Liver (tissue), 9 donors: ENCODE results near the gene MEG3. TPM values are rescaled to one million over a fixed set of nuclear protein-coding genes. Genes with fewer than 3 reads are reported as not detected.
A peak's percentile ranks its signal among the peaks of the same experiment; 100 is the strongest.

Source experiments
- DNase-seq: peaks from one replicate; pipeline ENCODE4 v3.0.0-alpha.2; 2017; ENCODE audit warnings: low spot score
- H3K27ac ChIP-seq, 2 donors: one replicate each; pipeline ENCODE4 v1.7.0; 2013; ENCODE audit warnings: inconsistent platforms in 2 of 2, low read length in 2 of 2, control low read depth in 1 of 2, low read depth in 1 of 2, mild to moderate bottlenecking in 1 of 2
- H3K27me3 ChIP-seq, 4 donors: one replicate each; pipeline versions ENCODE4 v1.6.1 to v1.7.0; 2013; ENCODE audit warnings: low read length in 3 of 4, inconsistent platforms in 1 of 4, mild to moderate bottlenecking in 1 of 4, moderate library complexity in 1 of 4; ENCODE audit not compliant: control insufficient read depth in 4 of 4, insufficient read depth in 4 of 4
- H3K36me3 ChIP-seq, 4 donors: one replicate each; pipeline versions ENCODE4 v1.6.1 to v1.7.0; 2013; ENCODE audit warnings: low read length in 3 of 4, mild to moderate bottlenecking in 3 of 4, low read depth in 1 of 4, moderate library complexity in 1 of 4; ENCODE audit not compliant: control insufficient read depth in 4 of 4, insufficient read depth in 3 of 4
- H3K4me1 ChIP-seq, 4 donors: one replicate each; pipeline versions ENCODE4 v1.6.1 to v1.7.0; 2013; ENCODE audit warnings: low read length in 3 of 4, mild to moderate bottlenecking in 3 of 4, moderate library complexity in 1 of 4; ENCODE audit not compliant: control insufficient read depth in 4 of 4, insufficient read depth in 4 of 4
- H3K4me3 ChIP-seq, 3 donors: one replicate each; pipeline versions ENCODE4 v1.6.1 to v1.7.0; 2013; ENCODE audit warnings: low read length in 3 of 3, control low read depth in 1 of 3, low read depth in 1 of 3, mild to moderate bottlenecking in 1 of 3
- H3K9ac ChIP-seq, 2 donors: one replicate each; pipeline ENCODE4 v1.7.0; 2013; ENCODE audit warnings: low read length in 2 of 2, mild to moderate bottlenecking in 2 of 2, moderate library complexity in 2 of 2, control low read depth in 1 of 2, low read depth in 1 of 2
- H3K9me3 ChIP-seq, 4 donors: one replicate each; pipeline versions ENCODE4 v1.6.1 to v1.7.0; 2013; ENCODE audit warnings: low read length in 3 of 4; ENCODE audit not compliant: control insufficient read depth in 4 of 4
- FOXA2 ChIP-seq: IDR thresholded peaks from 2 replicates; pipeline ENCODE4 v1.6.1; 2016; ENCODE audit warnings: antibody characterized with exemption
- NR2F2 ChIP-seq: IDR thresholded peaks from 2 replicates; pipeline ENCODE4 v1.6.1; 2016; ENCODE audit warnings: antibody characterized with exemption
- RAD21 ChIP-seq, 2 donors: IDR thresholded peaks; 2 replicates each; pipeline ENCODE4 v1.6.1; 2016; ENCODE audit warnings: antibody characterized with exemption in 2 of 2, mild to moderate bottlenecking in 2 of 2
- TAF1 ChIP-seq: conservative IDR thresholded peaks from 2 replicates; pipeline ENCODE4 v1.6.1; 2016; ENCODE audit warnings: antibody characterized with exemption, mild to moderate bottlenecking
- ZBTB33 ChIP-seq: IDR thresholded peaks from 2 replicates; pipeline ENCODE4 v1.6.1; 2016; ENCODE audit warnings: antibody characterized with exemption
- WGBS: extraction: QIAGEN DNeasy Blood & Tissue Kit; methylation state at CpG from one replicate; pipeline ENCODE4 v1.1.7; 2013; 5-methylcytosine and 5-hydroxymethylcytosine counted together
- polyA plus RNA-seq, 2 donors: library from polyadenylated mRNA; stranded (reverse) in 1 of 2; unstranded in 1 of 2; fragments of 200-250 nt in 1 of 2; fragments of >200 nt in 1 of 2; fragmentation: Nextera tagmentation in 1 of 2; extraction: Ambion mirVana in 1 of 2; gene quantifications; one replicate each; pipeline versions ENCODE4 v1.2.1 to v1.2.3, GENCODE V29; 2013 to 2015
- total RNA-seq, 2 donors: library from RNA; depleted of rRNA; stranded (reverse); fragments of >200 nt; gene quantifications; one replicate each; pipeline ENCODE4 v1.2.3, GENCODE V29; 2014
- TF ChIP-seq, protein P1 (sequence below): fragments of 150-350 bp; IDR thresholded peaks from 2 replicates; pipeline ENCODE4 v1.5.1; 2017; ENCODE audit warnings: improper control_type of control experiment, low read depth, low read length; ENCODE audit not compliant: missing input control
- donor health status: healthy.
- donor health status: healthy.
- donor health status: healthy.
- donor health status: healthy.
- donor health status: healthy.

MEG3 gene
- total and polyA plus RNA-seq, 4 donors, result 12.3 to 485 (median 23.1) TPM

- TF ChIP-seq RAD21 (IDR thresholded peaks at IDR 0.05) (no peak), NR2F2 (no peak)
- TF ChIP-seq, protein P1, sequence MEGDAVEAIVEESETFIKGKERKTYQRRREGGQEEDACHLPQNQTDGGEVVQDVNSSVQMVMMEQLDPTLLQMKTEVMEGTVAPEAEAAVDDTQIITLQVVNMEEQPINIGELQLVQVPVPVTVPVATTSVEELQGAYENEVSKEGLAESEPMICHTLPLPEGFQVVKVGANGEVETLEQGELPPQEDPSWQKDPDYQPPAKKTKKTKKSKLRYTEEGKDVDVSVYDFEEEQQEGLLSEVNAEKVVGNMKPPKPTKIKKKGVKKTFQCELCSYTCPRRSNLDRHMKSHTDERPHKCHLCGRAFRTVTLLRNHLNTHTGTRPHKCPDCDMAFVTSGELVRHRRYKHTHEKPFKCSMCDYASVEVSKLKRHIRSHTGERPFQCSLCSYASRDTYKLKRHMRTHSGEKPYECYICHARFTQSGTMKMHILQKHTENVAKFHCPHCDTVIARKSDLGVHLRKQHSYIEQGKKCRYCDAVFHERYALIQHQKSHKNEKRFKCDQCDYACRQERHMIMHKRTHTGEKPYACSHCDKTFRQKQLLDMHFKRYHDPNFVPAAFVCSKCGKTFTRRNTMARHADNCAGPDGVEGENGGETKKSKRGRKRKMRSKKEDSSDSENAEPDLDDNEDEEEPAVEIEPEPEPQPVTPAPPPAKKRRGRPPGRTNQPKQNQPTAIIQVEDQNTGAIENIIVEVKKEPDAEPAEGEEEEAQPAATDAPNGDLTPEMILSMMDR, result no peak
Observed at GRCh38 chr14:100898935-100899883, 73.3 kb downstream of the MEG3 start (continued).

DNA sequence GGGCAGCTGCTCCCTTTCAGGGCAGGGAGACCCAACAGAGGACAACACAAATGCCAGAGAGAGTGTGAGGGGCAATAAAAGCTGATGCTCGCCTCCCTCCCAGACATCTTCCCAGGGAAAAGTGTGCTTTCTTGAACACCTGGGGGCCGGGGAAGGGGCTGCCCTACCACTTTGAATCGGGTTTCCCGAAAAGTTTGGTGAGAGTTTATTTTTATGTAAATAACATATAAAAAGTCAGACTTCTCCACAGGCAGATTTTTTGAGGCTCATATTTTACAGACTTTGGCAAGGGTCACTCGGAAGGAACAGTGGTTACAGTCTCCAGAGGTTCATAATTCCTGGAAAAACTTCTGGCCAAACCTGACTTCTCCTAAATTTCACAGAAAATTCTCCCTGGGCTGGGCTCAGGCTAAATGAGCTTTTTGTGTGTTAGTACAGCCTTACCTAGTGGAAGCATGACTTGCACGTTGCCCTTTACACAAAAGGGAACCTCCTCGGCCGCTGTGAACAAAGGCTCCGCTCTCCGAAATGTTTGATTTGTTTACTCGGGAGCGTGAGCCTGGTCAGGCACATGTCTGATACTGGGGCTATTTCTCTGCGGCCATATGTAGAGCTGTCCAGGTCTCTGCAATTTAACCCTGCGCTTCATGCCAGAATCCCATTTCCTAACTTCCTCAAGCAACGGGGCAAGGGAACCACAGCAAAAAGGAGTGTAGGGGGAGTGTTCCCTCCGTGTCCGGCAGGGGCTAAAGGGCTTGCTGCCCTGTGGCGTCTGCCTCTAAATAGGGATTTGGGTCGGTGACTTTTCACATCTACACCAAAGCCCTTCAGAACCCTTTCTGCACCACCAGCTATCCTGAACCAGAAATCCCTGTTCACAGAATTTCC lies 74.2 kb downstream of the MEG3 start:
- Histone ChIP-seq H3K9me3 (no peaks in the 10 kb centered on the region), H3K27me3 (peaks cover 0 to 11% (median 1%) of the 10 kb centered on the region in 4 donors), H3K9ac (no peak overlapping the region), H3K4me1 (peaks cover 0 to 3% (median 2%) of the 10 kb centered on the region in 4 donors), H3K27ac (no peak overlapping the region), H3K4me3 (no peak overlapping the region), H3K36me3 (no peaks in the 10 kb centered on the region)
- 22% methylated on average over 19 of the region's 19 CpGs for WGBS
- DNase-seq, result no peak
- TF ChIP-seq FOXA2 (no peak), TAF1 (no peak), NR2F2 (no peak), ZBTB33 (no peak)

GRCh38 chr14:100900837-100901390 lies 75.0 kb downstream of the MEG3 start:
- Histone ChIP-seq H3K4me3 (no peak overlapping the region), H3K4me1 (peaks cover 0 to 3% (median 2%) of the 10 kb centered on the region in 4 donors), H3K9ac (no peak overlapping the region), H3K36me3 (no peaks in the 10 kb centered on the region), H3K27ac (no peak overlapping the region), H3K9me3 (no peaks in the 10 kb centered on the region), H3K27me3 (peaks cover 0 to 11% (median 1%) of the 10 kb centered on the region in 4 donors)
- DNase-seq, result no peak
- 54% methylated on average over 15 of the region's 15 CpGs for WGBS
- no peak for TF ChIP-seq FOXA2
- TF ChIP-seq RAD21 (IDR thresholded peaks at IDR 0.05), result peak; percentile 10 to 39
